ENCODE data around the gene MZT2A.
"Not testable (repeated sequence)": the region's sequence is repeated elsewhere in the genome, so short reads cannot be mapped to it uniquely, and the experiment has no call there.

- not testable (repeated sequence) for TF ChIP-seq CTCF (IDR thresholded peaks at IDR 0.05); JUN (CRISPR knock-in tag; IDR thresholded peaks at IDR 0.05); SMAD3 (CRISPR knock-in tag; IDR thresholded peaks at IDR 0.05; ENCODE audit: borderline replicate concordance)
Observed at GRCh38 chr2:131482506-131483155, 9.6 kb downstream of the MZT2A start.
